Loucy (cell line): ENCODE results near the gene SSBP2.
A peak's percentile ranks its signal among the peaks of the same experiment; 100 is the strongest.

Experiments used
- H2AFZ ChIP-seq: fragments of 200-600 bp; sonication (generic); 2 replicates; pipeline ENCODE4 v1.6.0; 2016; ENCODE audit warnings: antibody characterized with exemption, mild to moderate bottlenecking, low read length, moderate library complexity
- H3F3A ChIP-seq: fragments of 200-600 bp; 2 replicates; pipeline ENCODE4 v1.6.0; 2016; ENCODE audit warnings: antibody characterized with exemption, low read depth, mild to moderate bottlenecking
- H3K27me3 ChIP-seq: fragments of 200-600 bp; sonication (generic); 2 replicates; pipeline ENCODE4 v1.6.1; 2014; ENCODE audit warnings: low read length, mild to moderate bottlenecking; ENCODE audit not compliant: insufficient read depth, poor library complexity, severe bottlenecking
- H3K36me3 ChIP-seq: fragments of 200-600 bp; sonication (generic); 2 replicates; pipeline ENCODE4 v1.6.1; 2016; ENCODE audit warnings: low read length; ENCODE audit not compliant: insufficient read depth
- H3K4me1 ChIP-seq: fragments of 200-600 bp; sonication (generic); 2 replicates; pipeline ENCODE4 v1.5.1; 2014; ENCODE audit warnings: low read length, mild to moderate bottlenecking; ENCODE audit not compliant: insufficient read depth, poor library complexity, severe bottlenecking
- H3K4me2 ChIP-seq: fragments of 200-600 bp; sonication (generic); 2 replicates; pipeline ENCODE4 v1.6.0; 2014; ENCODE audit warnings: antibody characterized with exemption, low read length, low read depth, mild to moderate bottlenecking; ENCODE audit not compliant: poor library complexity, severe bottlenecking
- H3K4me3 ChIP-seq: fragments of 200-600 bp; sonication (generic); 2 replicates; pipeline ENCODE4 v1.5.1; 2014; ENCODE audit warnings: low read length, mild to moderate bottlenecking, mixed read lengths; ENCODE audit not compliant: poor library complexity, severe bottlenecking
- H3K79me2 ChIP-seq: fragments of 200-600 bp; sonication (generic); 2 replicates; pipeline ENCODE4 v1.6.1; 2014; ENCODE audit warnings: low read length; ENCODE audit not compliant: insufficient read depth
- H3K9ac ChIP-seq: fragments of 200-600 bp; sonication (generic); 2 replicates; pipeline ENCODE4 v1.6.0; 2014; ENCODE audit warnings: mild to moderate bottlenecking, low read depth, low read length, moderate library complexity; ENCODE audit not compliant: poor library complexity, severe bottlenecking
- H3K9me2 ChIP-seq: fragments of 200-600 bp; sonication (generic); replicated peaks from 2 replicates; pipeline ENCODE4 v1.6.1; 2016; ENCODE audit warnings: low read depth, low read length, mixed read lengths
- H3K9me3 ChIP-seq: fragments of 200-600 bp; sonication (generic); 2 replicates; pipeline ENCODE4 v1.6.1; 2014; ENCODE audit warnings: mild to moderate bottlenecking, antibody characterized with exemption, low read length, low read depth; ENCODE audit not compliant: insufficient read depth
- H4K20me1 ChIP-seq: fragments of 200-600 bp; sonication (generic); 2 replicates; pipeline ENCODE4 v1.6.0; 2014; ENCODE audit warnings: antibody characterized with exemption, low read length, mild to moderate bottlenecking; ENCODE audit not compliant: insufficient read depth, poor library complexity, severe bottlenecking
- EZH2phosphoT487 ChIP-seq: fragments of 200-600 bp; IDR thresholded peaks from 2 replicates; pipeline ENCODE4 v1.6.1; 2018; ENCODE audit warnings: antibody characterized with exemption, mild to moderate bottlenecking, moderate library complexity, borderline replicate concordance
- TF ChIP-seq, protein P1 (sequence below): fragments of 200-600 bp; sonication (generic); conservative IDR thresholded peaks from 2 replicates; pipeline ENCODE4 v1.5.1; 2014; ENCODE audit warnings: mild to moderate bottlenecking, antibody characterized with exemption, low read length

Gene SSBP2

GRCh38 chr5:81572201-81572600 lies 178.7 kb downstream of the SSBP2 start:
- peaks cover 86% of the 10 kb centered on the region for H3K79me2 ChIP-seq
- H3K4me2 ChIP-seq = peak overlapping the region; percentile 29
- peaks cover 34% of the 10 kb centered on the region for H3K4me1 ChIP-seq
- H3K36me3 ChIP-seq = peaks cover 37% of the 10 kb centered on the region
- no peaks in the 10 kb centered on the region for H3K9me2 ChIP-seq
- no peaks in the 10 kb centered on the region; the same call in 1 of the 2 replicates for H3F3A ChIP-seq
- H3K4me3 ChIP-seq = no peak overlapping the region
- no peaks in the 10 kb centered on the region for H3K27me3 ChIP-seq
- peaks cover 11% of the 10 kb centered on the region for H4K20me1 ChIP-seq
- no peak overlapping the region for H3K9ac ChIP-seq
- H2AFZ ChIP-seq = no peak overlapping the region
- H3K9me3 ChIP-seq = peaks cover 4% of the 10 kb centered on the region; the same call in 1 of the 2 replicates
- no peak for TF ChIP-seq EZH2phosphoT487
- TF ChIP-seq, protein P1, sequence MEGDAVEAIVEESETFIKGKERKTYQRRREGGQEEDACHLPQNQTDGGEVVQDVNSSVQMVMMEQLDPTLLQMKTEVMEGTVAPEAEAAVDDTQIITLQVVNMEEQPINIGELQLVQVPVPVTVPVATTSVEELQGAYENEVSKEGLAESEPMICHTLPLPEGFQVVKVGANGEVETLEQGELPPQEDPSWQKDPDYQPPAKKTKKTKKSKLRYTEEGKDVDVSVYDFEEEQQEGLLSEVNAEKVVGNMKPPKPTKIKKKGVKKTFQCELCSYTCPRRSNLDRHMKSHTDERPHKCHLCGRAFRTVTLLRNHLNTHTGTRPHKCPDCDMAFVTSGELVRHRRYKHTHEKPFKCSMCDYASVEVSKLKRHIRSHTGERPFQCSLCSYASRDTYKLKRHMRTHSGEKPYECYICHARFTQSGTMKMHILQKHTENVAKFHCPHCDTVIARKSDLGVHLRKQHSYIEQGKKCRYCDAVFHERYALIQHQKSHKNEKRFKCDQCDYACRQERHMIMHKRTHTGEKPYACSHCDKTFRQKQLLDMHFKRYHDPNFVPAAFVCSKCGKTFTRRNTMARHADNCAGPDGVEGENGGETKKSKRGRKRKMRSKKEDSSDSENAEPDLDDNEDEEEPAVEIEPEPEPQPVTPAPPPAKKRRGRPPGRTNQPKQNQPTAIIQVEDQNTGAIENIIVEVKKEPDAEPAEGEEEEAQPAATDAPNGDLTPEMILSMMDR = no peak

- H3K9ac ChIP-seq = peak overlapping the region; percentile 35
- no peak overlapping the region for H3K4me3 ChIP-seq
- peaks cover 11% of the 10 kb centered on the region for H3F3A ChIP-seq
- H4K20me1 ChIP-seq = no peaks in the 10 kb centered on the region
- H3K27me3 ChIP-seq = no peaks in the 10 kb centered on the region
- H3K9me3 ChIP-seq = no peaks in the 10 kb centered on the region
- no peak for TF ChIP-seq EZH2phosphoT487
- TF ChIP-seq, protein P1 = no peak
- H3K4me2 ChIP-seq = peak overlapping the region; percentile 33
- H3K9me2 ChIP-seq = no peaks in the 10 kb centered on the region
- H3K36me3 ChIP-seq = no peaks in the 10 kb centered on the region; the same call in 1 of the 2 replicates
- H3K4me1 ChIP-seq = peaks cover 64% of the 10 kb centered on the region
- H3K79me2 ChIP-seq = peaks cover 77% of the 10 kb centered on the region
- no peak overlapping the region for H2AFZ ChIP-seq
Observed at GRCh38 chr5:81558188-81558587, 192.7 kb downstream of the SSBP2 start.

GRCh38 chr5:81556809-81557208 lies 194.1 kb downstream of the SSBP2 start:
- Histone ChIP-seq H4K20me1 (no peaks in the 10 kb centered on the region), H3K27me3 (no peaks in the 10 kb centered on the region), H2AFZ (no peak overlapping the region), H3K4me2 (peak overlapping the region; percentile 20), H3K9me3 (no peaks in the 10 kb centered on the region), H3K9ac (peak overlapping the region; percentile 1), H3F3A (peaks cover 16% of the 10 kb centered on the region), H3K4me3 (no peak overlapping the region), H3K79me2 (peaks cover 76% of the 10 kb centered on the region), H3K4me1 (peaks cover 78% of the 10 kb centered on the region), H3K36me3 (no peaks in the 10 kb centered on the region; the same call in 1 of the 2 replicates), H3K9me2 (no peaks in the 10 kb centered on the region)
- TF ChIP-seq, protein P1 = no peak
- no peak for TF ChIP-seq EZH2phosphoT487
